PC-9 (cell line): ENCODE data around the gene CBY2.
"Not testable (repeated sequence)": the region's sequence is repeated elsewhere in the genome, so short reads cannot be mapped to it uniquely, and the experiment has no call there.

Experiments
- CTCF ChIP-seq: fragments of 200-600 bp; sonication (generic); conservative IDR thresholded peaks from 2 replicates; pipeline ENCODE4 v1.6.1; 2017; ENCODE audit warnings: mixed run types, antibody characterized with exemption, mild to moderate bottlenecking, moderate library complexity
- EZH2 ChIP-seq: fragments of 200-600 bp; sonication (generic); IDR thresholded peaks from 2 replicates; pipeline ENCODE4 v1.8.0; 2017; ENCODE audit warnings: antibody characterized with exemption, low read depth

GRCh38 chr13:45757589-45757988 lies 55.5 kb downstream of the CBY2 start:
- not testable (repeated sequence) for TF ChIP-seq CTCF, EZH2
